GM19023 (cell line): ENCODE data around the gene GRIK2.
"Not testable (repeated sequence)": the region's sequence is repeated elsewhere in the genome, so short reads cannot be mapped to it uniquely, and the experiment has no call there.

Source experiments
- ATAC-seq: cut with Tn5 transposase; IDR thresholded peaks from one replicate; pipeline ENCODE4 v1.9.1; 2021; ENCODE audit warnings: mild to moderate bottlenecking, moderate library complexity; ENCODE audit not compliant: unreplicated experiment

Gene GRIK2

DNA sequence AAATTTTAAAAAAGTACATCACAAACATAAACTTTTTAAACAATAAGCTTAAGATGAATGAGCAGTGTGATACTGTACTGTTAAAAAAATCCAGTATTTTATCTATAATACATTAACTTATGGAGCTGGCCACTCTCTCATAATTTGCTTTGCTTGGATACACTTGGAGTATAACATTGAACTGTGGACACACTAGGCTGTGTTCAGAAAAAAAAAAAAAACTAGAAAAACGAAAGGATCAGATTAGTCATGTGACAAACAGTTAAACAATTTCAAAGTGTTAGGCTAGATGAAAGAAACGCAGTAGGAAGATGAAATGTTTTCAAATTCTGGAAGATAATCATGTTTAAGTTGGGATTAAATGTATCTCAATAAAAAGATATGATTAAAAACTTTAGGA, 220.0 kb downstream of the GRIK2 start:
- ATAC-seq, result no peak

DNA sequence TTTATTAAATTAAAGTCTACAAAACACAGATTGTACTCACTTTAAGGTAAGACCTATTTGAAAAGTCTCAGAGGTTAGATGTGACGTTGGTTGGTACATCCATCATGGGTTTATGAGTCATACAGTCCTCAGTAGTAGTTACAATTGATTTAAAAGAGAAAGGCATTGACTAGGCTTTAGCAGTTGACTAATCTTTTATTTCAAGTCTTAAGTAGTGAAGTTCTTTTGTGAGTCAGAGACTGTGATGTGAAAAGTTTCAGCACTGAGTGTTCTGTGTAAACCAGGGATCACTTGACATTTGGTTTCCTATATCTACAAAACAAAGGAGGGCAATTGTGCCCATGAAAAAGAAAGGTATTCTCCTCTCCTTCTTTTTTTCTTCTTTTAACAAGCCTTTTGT, 221.3 kb downstream of the GRIK2 start:
- ATAC-seq, result no peak

DNA sequence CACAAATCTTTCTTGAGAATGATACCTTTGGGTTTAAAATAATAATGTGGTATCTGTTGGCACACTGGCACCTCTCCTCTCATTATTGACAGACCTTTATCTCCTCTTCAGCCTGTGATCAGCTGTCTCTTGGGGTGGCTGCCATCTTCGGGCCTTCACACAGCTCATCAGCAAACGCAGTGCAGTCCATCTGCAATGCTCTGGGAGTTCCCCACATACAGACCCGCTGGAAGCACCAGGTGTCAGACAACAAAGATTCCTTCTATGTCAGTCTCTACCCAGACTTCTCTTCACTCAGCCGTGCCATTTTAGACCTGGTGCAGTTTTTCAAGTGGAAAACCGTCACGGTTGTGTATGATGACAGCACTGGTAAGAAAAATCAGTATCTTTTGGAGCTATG, 232.8 kb downstream of the GRIK2 start:
- no peak for ATAC-seq

DNA sequence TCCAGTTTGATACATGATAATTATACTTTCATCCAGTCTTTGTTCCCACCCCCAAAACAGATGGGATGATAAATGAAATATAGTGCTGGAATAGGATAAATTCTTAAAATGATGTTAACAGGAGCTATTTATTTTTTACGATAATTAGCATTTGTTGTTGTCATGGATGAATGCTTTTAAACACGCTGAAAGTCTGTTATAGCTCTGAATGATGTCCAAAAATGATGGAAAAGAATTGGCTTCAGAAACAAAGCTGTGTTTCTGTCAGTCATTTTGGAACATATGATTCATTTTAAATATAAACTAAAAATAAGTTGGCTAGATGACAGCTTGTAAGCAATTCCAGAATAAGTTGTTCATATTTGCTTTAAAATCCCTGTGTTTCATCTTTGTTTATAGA, 237.4 kb downstream of the GRIK2 start:
- no peak for ATAC-seq

DNA sequence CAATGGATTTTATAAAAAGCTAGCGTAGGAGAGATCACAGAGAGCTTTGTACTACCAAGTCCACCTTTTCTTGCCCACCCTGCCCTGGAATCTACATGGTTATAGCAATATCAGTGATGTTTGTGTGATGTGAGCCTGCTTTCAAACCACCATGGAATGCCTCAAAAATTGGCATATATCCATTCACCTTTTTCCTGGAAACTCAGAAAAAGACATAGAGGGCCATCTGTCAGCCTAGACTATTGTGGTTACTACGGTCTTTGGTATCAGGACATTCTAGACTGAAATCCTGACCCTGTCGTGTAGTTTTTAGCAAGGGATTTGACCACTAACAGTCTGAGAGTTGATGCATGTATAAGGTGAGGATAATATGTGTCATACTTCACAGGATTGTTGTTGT, 239.6 kb downstream of the GRIK2 start:
- no peak for ATAC-seq

DNA sequence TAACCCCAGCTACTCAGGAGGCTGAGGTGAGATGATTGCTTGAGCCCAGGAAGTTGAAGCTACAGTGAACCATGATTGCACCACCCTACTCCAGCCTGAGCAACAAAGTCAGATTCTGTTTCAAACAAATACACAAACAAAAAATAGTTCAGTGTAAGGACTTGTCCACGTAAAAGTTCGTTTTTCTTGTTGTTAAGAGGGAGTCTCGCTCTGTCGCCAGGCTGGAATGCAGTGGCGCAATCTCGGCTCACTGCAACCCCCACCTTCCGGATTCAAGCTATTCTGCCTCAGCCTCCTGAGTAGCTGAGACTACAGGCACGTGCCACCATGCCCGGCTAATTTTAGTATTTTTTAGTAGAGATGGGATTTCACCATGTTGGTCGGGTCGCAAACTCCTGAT, 245.4 kb downstream of the GRIK2 start:
- not testable (repeated sequence) for ATAC-seq

DNA sequence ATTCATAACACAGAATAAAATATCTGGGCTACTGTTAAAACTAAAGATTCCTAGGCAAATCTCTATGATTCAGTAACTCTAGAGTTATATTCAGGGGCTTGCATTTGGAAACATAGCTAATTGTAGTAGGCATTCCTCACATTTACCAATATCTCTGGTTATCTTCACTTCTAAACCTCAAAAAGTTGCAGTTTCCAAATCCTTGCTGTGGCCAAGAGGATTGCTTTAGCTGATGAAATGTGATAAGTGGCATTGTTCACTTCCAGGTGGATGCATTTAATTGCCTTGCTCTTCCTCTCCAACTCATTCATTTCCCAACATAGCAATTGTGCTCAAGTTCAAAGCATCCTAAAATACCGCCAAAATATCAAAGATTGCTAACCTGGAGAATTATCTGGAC, 246.6 kb downstream of the GRIK2 start:
- no peak for ATAC-seq

DNA sequence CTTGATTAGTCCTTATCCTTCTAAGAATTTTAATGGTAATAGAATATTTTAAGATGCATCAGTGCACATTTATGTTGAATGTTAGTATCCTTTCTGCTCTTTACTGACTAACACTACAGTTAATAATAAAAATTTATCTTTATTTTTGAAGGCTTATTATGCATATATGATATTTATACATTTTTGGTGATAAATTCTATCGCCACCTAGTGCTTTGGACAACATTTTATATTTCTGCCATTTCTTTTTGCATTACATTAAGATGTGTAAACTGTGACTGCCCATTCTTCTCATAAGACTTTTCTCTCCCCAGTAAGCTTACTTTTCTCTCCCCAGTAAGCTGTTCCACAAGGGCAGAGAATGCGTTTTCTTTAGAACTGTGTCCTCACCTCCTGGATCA, 252.3 kb downstream of the GRIK2 start:
- no peak for ATAC-seq

DNA sequence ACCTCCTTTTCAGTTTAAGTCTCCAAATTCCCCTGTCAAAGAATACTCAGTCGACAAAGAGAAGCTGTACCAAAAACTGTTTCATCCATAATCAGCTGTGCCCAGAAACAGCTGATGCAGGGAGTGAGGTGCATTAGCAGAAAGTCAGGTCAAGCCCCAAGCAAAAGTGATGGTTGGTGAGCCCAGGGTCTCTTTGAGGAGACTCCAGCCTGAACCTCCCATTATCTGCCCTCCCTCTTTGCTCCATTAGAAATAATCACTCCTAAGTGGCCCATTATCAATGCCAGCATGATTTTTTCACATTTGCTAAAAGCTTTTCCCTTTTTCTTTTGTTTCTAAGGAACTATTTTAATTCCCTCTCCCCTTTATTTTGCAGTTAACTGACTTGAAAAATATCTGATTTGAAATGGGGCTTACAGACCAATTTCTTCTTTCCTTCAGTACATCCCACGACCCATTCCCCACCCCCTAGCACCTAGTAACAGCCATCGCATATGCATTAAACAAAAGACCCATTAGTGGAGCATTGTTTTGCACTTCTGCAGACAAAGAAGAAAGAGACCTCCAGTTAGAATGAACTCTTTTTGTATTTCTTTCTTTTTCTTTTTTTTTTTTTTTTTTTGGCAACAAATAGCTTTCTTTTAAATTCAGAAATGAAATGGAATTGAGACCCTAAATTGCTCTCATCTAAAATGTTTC, 257.0 kb downstream of the GRIK2 start:
- ATAC-seq, result no peak

DNA sequence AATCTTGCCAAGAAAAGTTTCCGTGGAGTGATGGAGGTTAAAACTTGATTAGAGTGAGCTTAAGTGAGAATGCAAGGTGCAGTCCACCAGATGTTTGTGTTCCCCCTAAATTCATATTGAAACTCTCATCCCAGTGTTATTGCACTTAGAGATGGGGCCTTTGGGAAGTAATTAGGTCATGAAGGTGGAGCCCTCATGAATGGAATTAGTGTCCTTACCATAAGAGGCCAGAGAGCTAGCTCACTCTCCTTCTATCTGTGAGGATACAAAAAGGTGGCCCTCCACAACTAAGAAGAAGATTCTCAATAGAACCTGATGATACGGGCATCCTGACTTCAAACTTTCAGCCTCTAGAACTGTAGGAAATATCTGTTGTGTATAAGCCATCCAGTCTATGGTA, 258.6 kb downstream of the GRIK2 start:
- ATAC-seq, result no peak

DNA sequence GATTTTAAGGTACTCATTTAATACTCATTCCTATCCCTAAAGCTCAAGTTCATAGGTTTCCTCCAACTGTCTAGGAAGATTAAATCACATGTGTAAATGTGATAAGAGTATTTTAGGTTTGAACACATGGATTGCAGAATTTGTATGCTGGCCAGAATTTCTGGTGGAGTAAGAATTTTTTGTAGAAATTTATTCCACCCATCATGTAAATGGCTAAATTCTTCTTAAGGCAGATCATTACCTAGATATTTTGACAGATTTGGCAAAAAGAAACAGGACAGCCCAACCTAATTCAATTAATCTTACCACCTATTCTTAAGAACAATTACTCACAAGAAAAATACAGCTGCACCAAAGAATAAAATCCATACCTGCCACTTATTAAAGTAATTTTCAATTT, 261.6 kb downstream of the GRIK2 start:
- no peak for ATAC-seq

DNA sequence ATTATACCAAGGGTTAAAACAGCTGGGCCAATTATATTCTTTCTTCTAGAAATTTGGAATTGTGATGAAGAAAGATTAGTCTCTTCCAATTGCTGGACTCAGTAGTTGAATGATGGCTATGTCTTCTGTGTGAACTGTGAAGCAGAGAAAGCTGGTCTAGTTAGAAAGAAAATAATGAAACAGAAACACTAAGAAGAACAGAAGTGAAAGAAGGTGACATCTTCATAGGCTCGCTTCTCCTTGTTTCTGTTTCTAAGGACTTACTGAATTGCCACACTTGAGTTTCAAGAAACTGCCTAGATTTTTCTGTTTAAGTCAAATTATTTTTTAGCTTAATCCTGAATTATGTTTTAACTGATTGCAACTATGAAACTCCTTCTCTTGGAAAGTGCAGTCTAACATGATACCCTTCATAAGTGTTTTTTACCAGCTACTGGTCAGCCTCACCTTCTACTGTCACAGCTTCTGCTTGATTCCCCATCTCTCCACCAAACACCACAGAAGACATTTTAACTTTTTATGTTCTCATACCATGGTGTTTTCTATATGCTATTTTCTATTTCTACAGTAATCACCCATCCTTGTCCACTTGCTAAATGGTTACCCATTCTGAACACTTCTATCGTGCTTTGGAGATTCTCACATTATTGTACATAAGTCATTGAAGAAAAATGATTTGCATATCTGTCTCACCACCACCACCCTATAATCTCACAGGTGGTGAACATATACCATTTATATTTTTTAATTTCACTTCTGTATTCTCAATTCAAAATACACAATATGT, 268.8 kb downstream of the GRIK2 start:
- peak; percentile 81 for ATAC-seq

DNA sequence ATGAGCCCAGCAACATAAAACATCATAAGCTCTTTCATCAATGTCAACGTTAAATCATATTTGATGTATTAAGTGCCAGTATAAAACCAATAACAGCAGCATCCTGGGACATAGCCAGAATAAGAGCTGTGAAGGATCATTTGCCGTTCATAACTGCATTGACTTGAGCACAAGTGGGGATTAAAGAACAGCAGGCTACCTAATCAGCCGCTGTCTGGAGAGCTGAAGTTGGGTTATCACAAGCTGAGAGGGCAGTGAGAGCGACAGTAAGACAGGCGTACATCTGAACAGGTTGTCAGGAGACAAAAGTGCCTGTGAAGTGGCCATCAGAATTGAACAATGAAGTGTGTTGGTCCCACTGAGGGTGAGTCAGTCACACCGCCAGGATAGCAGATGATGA, 269.6 kb downstream of the GRIK2 start:
- no peak for ATAC-seq

DNA sequence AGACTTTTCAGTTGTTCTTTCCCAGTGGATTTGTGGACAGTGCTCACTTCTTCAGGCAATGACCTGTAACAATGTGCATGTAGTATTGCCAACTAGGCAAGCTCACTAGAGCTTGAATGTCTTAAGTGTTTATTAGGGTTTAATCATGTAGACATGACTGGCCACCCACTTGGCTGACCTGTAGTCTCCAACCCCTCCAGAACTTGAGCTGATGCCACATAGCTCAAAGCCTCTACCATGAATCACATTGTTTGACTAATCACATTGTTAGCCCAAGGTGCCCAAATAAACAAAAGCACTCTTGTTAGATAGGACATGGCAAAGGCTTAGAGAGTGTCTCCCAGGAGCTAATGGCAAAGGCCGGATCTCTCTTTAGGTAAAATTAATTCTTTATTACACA, 272.7 kb downstream of the GRIK2 start:
- ATAC-seq, result no peak

DNA sequence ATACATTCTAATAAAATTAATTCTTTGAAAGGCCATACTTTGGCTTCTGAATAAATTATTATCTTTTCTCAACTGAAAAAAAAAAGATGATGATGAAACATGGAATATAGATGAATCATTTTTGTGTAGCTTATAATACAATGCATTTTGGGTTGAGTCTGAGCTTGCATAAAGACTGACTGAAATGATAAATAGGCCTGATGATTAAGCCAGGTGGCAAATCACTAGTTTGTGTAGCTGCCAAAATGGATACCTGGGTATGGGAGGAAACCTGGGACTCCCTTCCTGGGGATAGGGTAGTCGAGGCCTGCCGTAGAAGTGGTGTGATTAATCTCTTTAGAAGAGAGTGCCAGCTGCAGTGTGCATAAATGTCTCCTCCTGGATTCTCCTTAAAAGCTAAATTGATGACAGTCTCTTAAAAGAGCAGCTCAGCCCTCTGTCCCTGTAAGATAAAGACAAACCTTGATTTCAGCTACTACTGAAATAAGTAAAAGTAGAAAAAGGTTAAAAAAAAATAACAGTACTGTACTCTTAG, 275.1 kb downstream of the GRIK2 start:
- ATAC-seq, result no peak

DNA sequence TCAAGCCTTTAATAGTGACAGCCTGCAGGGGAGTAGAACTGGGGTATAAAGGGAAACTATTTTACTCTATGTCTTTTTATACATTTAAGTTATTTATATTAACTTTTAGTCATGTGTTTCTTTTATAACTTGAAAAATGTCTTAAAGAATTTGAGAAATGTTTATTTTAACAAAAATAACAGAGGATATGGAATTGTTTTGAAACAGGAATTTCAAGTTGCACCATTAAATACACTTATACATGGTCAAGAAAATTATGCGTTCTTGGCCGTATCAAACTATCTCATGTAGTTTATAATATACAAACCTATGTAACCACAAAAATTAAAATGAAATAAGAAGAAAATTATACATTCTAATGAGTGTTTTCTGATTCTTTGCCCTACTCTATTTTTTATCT, 282.7 kb downstream of the GRIK2 start:
- no peak for ATAC-seq

DNA sequence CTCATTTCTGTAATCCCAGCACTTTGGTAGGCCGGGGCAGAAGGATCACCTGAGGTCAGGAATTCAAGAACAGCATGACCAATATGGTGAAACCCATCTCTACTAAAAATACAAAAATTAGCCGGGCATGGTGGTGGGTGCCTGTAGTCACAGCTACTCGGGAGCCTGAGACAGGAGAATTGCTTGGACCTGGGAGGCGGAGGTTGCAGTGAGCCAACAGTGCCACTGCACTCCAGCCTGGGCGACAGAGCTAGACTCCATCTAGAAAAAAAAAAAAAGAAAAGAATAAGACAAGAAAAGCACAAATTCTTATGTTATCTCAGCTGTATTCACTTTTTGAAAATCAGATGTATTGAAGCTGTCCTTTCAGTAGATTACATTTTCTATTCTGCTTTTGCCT, 289.4 kb downstream of the GRIK2 start:
- no peak for ATAC-seq

DNA sequence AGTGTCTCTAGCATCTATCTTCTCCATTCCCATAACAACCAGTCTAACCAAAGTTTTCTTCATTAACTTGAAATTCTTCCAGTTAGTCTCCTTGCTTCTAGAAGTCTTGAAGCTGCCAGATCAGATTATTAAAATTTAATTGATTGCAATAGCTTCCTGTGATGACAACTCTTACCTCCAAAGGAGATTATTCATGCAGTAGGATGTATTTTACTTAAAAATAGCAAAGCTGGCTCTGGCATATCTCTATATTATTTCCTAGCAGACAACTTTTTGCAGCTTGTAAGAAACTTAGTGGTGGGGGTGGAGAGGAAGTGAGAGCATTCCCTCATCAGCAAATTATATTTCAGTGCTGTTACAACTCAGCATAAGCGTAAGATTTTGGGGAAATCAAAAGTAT, 290.4 kb downstream of the GRIK2 start:
- ATAC-seq, result no peak

DNA sequence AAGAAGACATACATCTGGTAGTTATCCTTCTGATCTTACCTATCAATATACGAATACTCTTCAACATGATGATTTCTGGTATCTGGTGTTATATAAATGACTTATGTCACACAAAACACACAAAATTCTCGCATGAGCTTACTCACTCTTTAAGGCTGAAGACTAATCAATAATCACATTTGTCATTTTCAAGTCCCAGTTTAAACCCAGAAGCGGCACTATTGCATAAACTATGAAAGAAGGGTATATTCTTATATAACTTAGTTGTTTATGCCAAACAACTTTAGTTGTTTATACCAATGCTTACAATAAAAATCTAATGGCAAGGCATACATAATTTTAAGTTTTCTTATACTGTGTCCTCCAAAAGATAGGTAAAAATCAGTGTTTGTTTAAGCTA, 293.1 kb downstream of the GRIK2 start:
- ATAC-seq, result no peak

DNA sequence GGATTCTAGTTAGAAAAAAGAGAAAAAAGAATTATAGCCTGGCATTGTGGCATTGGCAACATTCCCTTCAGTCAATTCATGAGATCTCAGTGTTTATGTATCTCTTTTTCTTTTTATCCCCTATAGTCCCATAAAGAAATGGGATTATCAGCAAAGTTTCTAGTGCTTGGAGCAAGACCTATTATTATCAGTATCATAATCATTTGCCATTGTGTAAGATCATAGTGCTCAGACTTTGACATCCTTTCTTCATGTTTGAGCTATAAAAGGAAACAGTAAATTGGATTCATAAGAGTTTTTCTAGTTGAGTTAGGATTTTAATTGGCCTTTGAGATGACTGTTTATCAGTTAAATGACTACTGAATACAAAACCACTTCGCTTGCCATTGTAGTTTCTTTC, 295.6 kb downstream of the GRIK2 start:
- ATAC-seq, result no peak

DNA sequence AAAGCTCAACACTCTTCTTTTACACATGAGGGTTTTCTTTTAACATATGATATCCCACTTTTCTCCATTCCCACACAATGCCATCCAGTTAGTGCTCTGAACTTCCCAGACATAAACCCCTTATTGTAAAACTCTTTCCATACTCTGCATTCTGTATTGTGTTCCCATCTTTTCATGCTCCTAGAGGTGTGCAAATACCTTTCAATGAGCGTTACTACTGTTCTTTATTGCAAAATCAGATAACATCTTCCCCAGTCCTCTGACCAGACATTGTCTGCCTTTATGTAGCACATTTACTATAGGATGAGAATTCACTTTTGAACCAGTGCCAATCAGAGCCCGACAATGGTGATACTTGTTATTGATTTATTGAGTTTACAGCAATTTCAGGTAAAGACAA, 296.2 kb downstream of the GRIK2 start:
- ATAC-seq, result no peak

DNA sequence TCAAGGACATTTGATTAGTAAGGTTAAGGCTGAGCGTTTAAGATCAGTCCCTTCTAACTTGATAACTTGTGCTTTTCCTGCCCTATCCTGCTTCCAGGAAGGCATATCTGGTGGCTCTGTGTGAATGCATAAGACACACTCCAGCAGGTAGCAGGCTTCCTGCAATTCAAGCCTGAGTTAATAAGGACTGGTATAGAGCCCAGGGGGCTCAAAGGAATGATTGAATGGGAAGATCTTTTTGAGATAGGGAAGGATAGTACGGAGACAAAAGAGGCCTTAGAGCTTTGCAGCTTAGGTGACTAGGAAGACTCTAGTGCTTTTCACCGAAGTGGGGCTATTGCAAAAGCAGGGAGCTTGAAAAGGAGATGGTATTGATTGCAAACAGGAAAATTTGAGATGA, 307.1 kb downstream of the GRIK2 start:
- ATAC-seq, result no peak
